HG03457 (cell line): Measurements from ENCODE around the gene KAT6B.
A peak's percentile ranks its signal among the peaks of the same experiment; 100 is the strongest.

Source experiments
- ATAC-seq: cut with Tn5 transposase; IDR thresholded peaks from one replicate; pipeline ENCODE4 v1.9.1; 2021; ENCODE audit warnings: moderate number of reproducible peaks; ENCODE audit not compliant: unreplicated experiment

Gene KAT6B

DNA sequence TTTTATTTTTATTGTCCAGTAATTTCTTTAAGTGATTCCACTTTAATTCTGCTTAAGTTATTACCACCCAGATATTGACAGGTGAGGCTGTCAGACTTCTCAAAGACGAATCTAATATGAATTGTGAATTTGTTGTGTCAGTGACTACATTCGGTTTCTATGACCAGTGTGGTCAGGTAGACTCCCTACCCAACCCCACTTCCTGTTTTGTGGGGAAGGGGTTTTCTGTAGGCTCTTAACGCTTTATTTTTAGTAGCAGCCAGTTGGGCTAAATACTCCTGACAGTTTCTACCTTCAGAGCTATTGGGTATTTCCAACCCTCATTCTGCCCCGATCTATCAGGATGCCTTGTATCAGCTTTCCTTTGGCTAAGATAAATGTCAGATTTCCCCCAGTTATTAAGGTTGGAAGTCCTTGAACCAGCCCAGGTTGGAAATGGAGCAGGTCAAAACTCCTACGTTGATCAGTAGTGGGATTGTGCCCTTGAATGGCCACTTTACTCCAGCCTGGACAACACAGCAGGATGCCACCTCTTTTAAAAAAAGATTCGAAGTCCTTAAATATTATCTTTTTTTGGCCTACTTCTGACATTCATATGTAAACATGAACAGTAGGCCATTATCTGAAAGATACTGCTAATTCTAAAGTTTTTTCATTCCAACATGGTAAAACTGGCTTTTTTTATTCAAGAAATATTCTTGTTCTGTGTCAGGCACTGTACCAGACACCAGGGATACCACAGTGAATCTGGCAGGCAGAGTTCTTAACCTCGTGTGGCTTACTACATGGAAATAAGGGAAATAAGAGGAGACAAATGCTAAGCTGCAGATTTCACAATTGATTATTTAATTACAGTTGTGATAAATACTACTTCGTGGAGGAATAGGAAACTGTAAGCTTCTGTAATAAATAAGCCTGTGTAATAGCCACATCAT is 151.8 kb downstream of the KAT6B start:
- ATAC-seq = peak; percentile 66

DNA sequence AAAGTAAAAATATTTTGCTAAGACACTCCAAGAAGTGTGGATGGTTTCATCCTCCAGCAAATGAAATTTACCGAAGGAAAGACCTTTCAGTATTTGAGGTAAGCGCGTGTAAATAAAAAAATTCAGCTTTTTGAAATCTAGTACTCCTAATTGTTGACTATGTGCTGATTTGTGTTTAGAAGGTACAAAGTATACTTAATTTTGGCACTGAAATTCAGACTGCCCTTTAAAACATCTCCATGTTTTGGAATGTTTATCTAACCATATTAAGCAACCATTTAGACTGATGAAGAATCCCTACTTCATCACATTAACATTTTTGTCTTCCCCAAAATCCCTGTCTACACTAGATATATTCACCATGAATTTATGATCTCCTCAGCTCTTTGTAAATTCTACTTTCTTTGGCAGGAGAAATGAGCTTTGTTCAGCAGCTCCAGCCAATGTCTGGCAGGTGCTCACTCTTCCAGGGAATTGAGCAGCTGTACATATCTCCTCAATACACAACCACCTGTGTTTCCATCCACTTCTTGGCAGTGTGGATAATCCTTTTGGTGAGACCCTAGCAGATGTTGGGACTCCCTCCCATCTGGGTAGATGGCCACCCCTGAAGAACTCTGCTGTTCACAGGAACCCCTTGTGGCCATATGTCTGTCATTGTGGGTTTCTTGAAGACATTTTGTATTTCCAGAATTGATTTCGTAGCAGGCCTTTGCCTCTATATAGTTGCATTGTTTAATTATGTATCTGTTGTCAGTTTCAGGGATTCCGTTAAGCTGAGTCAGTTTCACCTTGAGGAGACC is 155.6 kb downstream of the KAT6B start:
- no peak for ATAC-seq

DNA sequence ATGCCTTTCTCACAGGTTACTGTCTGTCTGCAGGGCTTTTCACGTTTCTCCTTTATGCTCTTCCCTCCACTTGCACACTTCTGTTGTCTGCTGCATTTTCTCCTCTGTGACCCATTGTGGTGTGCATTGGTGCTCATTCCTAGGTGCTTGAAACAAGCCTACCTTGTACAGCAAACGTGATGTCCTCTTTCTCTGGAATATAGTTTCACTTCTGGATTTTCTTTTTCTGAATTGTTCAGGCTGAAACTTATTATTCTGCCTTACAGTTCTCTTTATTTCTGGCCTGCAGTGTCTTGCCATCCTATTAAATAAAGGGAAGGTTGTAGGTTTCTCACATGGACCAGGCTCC is 156.2 kb downstream of the KAT6B start:
- no peak for ATAC-seq

DNA sequence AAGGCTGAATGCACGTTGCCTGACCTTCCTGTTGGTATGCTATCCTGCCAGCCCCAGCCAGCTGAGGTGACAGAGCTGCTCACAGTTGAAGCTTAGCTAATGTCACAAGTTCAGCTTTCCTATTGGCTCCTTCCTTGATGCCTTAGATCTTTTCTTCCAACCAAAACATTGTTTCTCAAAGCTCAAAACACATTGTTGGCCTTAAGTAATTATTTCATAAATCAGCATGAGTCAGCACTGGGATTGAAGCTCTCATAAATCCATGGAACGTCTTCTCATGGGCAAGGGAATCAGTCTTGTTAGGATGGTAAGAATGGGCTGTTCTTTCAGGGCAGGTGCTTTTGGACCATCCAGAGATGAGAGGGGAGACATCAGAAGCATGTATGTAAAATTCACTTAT is 157.0 kb downstream of the KAT6B start:
- ATAC-seq = no peak

DNA sequence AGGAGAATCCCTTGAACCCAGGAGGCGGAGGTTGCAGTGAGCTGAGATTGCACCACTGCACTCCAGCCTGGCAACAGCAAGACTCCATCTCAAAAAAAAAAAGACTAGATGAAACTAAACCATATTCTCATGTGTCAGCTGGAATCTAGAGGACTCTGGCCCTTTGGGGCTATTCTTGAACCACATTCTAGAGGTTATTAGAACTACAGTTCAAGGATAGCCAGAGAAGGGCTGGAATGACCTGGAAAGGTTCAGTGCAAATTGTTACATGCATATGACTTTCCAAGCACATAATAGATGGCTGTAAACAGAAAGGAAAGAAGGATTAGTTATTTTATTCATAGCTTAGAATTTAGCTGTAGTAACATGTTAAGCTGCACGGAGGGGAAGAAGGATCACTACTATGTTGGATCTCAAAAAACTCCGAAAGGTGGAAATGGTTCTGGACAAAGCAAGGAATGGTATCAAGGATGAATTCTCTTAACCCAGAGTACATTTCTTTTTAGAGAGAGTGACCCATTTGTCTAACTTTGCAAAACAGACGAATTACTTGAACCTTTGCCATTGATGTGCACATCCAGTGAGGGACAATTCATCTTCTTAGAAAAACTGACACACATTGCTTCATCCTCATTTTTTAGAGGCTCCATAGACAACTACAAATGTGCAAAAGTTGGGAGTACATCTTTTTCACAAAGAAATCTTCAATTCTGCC is 161.1 kb downstream of the KAT6B start:
- no peak for ATAC-seq

DNA sequence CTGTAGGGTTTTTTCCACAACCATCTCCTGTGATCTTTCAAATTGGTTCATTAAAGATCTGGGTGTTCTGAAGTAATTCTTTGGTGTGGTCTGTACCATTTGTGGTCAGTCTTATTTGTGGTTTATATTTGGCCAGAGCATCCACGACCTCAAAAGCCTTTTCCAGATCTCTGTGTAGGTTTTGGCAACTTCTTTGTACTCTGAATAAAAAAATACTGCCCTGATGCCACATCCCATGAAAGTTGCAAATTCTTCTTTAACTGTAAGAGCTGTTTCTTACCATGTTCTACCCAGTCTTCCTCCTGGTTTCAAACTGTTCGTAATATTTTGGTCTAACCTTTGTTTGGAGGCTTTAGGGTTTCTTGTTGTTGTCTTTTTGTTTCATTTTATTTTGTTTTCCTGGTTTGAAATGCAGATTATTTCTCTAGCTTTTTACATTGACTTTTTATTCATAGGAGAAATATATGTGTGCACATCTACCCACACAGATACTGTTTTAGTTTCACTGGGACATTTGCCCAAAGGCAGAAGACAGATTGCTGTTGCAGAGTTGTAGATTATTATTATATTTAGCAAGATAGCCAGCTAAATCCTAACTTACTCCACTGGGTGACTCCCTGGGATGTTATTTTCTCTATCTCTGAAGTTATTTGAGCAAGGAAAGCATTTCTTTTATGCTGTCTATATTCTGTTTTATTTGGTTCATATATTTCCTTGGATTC is 161.8 kb downstream of the KAT6B start:
- no peak for ATAC-seq

DNA sequence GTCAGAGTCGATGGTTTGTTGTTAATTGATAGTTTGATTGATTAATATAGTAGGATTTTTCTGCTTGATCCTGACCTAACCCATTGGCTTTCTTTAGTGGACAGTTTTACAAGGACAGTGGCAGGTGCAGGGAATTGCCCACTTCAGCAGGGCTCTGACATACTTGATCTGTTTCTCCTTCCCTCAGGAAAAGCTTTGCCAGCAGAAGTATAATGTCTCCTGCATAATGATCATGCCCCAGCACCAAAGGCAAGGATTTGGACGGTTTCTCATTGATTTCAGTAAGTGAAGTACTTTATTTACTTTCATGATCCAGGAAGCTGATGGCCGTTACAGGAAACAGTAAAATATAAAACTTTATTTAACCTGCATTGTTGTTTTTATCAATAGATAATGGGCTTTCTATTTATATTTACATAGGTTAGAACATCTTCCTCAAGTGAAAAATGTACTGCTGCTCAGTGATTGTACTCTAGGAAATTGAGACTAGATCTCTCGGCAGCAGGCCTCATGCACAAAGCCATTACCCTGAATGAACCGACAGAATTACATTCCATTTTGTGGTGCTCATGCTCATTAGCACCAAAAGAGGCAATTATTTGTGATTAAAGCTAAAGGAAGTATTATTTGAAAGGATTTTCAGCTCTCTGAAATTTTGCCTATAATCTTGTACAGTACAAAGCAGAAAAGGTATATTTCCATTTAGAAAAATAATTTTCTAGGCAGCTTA is 162.6 kb downstream of the KAT6B start:
- ATAC-seq = no peak

DNA sequence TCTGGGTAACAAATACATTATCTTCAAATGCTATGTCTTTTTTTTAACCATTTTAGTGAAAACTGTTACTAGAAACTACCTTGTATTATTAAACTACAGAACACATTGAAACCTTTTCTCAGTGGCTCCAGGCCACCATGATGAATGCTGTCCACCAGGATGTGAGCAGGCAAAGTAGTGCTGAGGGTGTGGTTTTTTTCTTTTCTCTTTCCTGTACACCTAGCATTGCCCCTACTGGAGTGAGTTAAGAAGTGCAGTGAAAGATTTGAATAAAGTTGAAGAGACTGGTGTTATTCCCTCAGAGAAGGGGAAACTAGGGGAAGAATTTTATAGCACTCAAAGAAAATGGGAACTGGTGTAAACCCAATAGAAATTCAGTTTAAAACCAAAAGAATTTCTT is 165.0 kb downstream of the KAT6B start:
- no peak for ATAC-seq

DNA sequence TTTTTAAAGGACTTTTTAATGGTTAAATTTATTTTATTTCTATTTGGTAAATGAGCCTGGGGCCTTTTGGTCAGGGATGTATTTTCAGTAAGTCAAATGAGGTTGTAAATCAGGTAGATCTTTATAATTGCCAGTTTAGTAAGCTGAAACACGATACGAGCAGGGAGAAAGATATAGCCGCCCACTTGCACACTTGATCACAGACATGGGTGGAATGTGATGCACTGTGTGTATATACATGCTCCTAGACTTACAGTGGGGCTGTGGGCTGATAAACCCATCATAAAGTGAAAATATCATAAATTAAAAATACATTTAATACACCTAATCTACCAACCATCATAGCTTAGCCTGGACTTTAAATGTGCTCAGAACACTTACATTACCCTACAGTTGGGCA is 165.7 kb downstream of the KAT6B start:
- no peak for ATAC-seq

DNA sequence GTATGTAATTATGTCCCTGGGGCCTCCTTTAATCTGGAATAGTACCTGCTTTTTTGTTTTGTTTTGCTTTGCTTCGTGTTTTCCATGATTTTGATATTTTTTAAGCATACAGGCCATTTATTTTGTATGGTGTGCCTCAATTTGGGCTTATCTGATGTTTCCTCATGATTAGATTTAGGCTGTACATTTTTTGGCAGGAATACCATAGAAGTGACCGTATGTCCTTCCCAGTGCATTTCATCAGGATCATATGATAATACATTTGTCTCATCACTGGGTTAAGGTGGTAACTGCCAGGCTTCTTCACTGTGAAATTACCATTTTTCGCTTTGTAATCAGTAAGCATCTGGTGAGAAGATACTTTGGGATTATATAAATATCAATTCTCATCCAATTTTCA is 167.2 kb downstream of the KAT6B start:
- ATAC-seq = no peak

DNA sequence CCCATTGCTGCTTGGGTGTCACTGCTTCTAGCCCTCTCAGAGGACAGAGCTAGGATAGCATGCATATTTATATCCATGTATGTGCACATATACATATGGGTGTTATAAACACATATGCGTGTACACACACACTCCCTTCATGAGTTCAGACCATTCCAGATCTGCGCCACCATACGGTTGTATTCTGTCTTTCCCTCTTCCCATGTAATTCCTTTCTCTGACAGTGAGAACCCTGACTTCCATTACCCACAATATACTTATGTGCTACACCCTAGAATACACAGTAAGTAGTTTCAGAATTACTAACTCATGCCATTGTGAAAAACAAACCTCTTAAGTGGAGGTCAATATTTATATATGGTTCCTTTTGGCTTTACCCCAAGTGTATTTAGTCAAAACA is 168.5 kb downstream of the KAT6B start:
- no peak for ATAC-seq

DNA sequence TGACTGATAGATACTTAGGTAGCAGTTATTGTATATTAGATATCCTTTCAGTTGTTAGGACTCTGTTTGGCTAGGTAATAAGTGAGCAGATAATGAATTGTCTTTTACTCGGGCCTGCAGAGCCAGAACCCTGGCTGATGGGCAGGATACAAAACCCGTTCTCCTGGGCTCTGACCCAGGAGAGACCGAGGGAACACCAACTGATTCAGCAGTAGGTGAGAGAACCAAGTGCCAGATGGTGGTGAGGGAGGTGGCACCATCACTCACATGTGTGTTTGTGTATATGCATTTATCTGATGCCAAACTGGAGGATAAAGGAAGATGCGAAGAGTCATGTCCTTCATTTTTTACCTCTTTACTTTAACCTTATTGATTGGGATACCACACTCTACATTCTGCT is 169.4 kb downstream of the KAT6B start:
- no peak for ATAC-seq

DNA sequence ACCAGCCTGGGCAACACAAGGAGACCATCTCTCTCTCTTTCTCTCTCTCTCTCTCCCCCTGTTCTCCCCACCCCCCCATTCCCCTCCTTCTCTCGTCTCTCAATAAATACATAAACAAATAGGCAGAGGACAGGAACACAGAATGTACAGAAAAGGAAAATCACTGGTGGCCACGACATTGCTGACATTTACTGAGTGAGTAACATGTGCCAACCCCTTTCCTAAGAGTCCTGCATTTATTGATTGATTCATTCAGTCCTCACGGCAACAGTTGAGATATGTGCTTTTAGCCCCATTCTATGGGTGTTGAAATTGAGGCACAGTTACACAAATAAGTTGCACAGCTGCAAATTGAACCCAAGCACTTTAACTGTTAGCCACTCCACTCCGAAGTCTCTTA is 170.8 kb downstream of the KAT6B start:
- ATAC-seq = no peak

DNA sequence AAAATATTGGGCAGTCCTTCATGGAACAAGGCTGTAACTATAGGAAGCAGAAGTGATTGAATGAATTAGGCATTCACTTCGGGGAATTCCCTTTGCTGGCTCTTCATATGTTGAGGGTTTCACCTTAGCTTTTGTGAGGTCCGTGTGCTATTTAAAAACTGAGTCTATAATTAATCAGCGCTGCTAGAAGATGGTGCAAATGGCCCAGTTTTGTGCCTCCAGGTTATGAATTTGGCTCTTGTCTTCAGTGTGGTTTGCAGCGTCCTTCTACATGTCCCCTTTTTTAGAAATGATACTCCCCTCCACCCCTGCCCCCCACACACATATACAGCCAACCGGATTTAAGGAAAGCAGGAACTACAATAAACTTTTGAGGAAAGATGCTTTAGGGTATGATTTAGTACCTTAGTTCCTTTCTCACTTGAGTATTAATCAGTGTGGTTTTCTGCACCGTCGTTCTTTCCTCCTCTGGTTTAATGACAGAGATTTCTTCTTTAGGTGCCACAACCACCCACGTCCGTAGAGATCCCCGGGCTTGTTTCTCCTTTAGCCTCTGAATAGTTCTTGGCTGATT is 174.4 kb downstream of the KAT6B start:
- no peak for ATAC-seq

DNA sequence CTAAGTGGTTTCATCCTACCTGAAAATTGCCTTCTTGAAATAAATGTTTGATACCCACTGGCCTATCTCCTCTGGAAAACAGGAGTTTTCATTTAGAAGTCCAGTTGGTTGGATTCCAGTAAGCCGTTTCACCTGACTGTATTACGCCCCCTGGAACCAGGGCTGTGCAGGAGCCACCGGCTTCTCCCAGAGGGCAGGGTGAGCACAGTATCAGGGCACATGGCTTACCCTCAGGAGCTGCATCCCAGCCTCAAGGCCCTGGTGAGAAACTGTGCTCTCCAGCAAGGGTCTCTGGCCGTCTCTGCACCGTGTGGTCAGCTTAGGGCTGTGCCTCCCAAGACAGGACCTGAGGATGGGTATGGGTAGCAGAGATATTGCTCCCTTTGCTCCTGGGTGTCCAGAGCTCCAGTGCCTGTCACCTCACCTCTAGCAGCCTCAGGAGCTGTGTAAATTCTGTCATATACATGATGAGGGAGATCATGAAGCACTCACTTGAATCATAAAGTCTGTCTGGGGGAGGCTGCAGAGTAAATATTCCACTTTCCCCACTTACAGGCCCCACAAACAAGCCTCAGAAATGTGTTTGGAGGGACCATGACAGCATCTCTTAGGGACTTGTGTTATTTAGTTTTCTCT is 175.4 kb downstream of the KAT6B start:
- no peak for ATAC-seq

DNA sequence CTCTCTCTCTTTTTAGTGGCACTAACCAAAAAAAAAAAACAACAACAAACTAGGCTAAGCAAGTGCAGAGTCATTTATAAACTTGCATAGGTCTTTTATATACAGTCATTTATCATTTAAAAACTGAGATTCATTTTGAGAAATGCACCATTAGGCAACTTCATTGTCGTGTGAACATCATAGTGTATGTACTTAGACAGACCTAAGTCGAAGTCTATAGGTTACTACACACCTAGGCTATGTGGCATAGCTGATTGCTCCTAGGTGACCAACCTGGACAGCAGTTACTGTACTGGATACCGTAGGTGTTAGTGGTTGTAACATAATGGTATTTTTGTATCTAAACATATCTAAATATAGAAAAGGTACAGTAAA is 175.9 kb downstream of the KAT6B start:
- ATAC-seq = no peak

DNA sequence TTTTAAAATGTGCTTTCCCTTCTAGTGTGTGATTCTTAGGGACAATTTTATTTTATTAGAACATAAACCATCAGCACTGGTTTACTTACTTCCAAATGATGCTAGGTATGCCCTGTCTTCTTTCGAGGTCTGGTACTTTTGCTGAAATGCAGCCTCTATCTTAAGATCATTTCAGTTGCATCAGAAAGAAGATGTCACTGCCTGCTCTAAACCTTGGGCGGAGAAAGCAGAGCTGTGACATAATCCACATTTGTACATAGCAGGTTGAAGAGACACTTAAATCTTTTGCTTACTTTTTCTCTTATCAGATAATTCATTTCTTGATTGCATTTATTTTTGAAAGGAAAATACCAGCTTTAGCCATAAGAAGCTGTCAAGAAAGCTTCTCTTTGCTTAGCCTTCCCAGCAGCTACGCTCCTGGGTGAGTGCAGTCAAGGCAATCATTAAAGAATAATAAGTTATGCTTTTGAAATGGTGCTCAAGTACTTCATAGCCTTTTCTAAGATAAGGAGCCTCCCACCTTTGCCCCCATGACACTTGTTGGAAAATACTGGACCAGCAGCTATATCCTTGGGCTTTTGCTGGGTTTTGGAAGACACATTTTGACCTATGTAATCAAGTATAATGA is 176.7 kb downstream of the KAT6B start:
- ATAC-seq = no peak

DNA sequence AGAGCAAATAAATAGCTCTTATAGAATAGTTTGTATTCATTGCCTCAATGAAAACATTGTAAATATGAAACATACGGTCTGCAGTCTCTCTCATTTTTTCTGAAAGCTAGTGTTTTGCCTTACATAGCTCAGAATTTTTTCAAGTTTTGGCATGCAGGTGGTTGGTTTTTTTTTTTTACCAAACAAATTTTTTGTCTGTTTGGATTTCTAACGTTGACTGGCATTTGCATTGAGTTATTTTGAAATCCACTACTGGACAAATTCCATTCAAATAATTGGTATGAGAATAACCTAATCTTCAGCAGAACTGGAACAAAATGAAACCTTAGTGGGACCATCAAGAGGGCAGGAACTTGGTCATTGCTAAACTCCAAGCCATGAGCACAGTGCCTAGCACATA is 177.5 kb downstream of the KAT6B start:
- no peak for ATAC-seq

DNA sequence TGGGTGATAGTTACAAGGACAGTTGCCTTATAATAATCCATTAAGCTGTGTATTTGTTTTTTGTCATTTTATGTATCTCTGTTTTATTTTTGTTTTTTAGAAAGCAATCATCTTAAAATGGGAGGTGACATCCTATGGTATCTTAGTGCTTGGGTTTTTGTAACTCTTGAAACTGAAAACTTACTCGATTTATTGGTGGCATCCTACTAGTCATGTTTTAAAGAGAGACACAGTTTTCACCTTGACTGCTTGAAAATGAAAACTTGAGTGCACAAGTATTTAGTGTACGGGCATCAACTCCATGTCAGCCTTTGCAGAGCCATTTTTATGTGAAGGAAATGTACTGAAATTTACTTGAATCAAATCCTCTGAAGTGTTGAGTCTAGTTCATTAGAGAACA is 181.2 kb downstream of the KAT6B start:
- ATAC-seq = no peak
